Measurements from ENCODE around the gene NEDD8.

- TF ChIP-seq CTCF (conservative IDR thresholded peaks at IDR 0.05; ENCODE audit: low read depth, low read length), result no peak
- TF ChIP-seq EZH2 (IDR thresholded peaks at IDR 0.05; ENCODE audit: low read length, unreplicated experiment), result no peak
These were observed 47.8 kb downstream of the NEDD8 start for GRCh38 chr14:24184104-24184970.
